Endometrium (tissue), 2 donors: Measurements from ENCODE around the gene RHOU.

ENCODE experiments used
- FAIRE-seq: peaks from 2 replicates; lab custom pipeline; 2012; peaks lifted over from hg19 to GRCh38; lab: Jason Lieb, UNC
- donor health status: control.
- donor health status: control.

RHOU gene

GRCh38 chr1:228785366-228786330 lies 50.4 kb downstream of the RHOU start:
- FAIRE-seq: no peak

- FAIRE-seq: no peak
Measured at GRCh38 chr1:228786361-228787129, 51.3 kb downstream of the RHOU start.

GRCh38 chr1:228791791-228792190 lies 56.5 kb downstream of the RHOU start:
- FAIRE-seq: no peak

- no peak for FAIRE-seq
Measured at GRCh38 chr1:228792601-228793000, 57.3 kb downstream of the RHOU start.

GRCh38 chr1:228793032-228793431 lies 57.8 kb downstream of the RHOU start:
- no peak for FAIRE-seq

- FAIRE-seq: no peak
Measured at GRCh38 chr1:228794173-228794572, 58.9 kb downstream of the RHOU start.

GRCh38 chr1:228794810-228795209 lies 59.5 kb downstream of the RHOU start:
- FAIRE-seq: no peak

- no peak for FAIRE-seq
Measured at GRCh38 chr1:228795596-228795995, 60.3 kb downstream of the RHOU start.
